IMR-90 (cell line): ENCODE measurements around the gene RAD51B. TPM values are rescaled to one million over a fixed set of nuclear protein-coding genes. Genes with fewer than 3 reads are reported as not detected.

Experiments
- ATAC-seq: fragments of 200-7000 bp; cut with Tn5 transposase; 2 replicates; pipeline ENCODE4 v1.9.1; 2020; ENCODE audit warnings: low read depth, mild to moderate bottlenecking, moderate library complexity
- BruUV-seq: library from RNA; stranded (reverse); fragments of 400-500 nt; replicated peaks from 2 replicates; lab custom pipeline; 2021; lab: Mats Ljungman, UMichigan
- CTCF ChIA-PET: fragments of 300-600 bp; formaldehyde crosslinking; extraction: SDS; loops from one replicate; lab custom pipeline; 2021; ENCODE audit warnings: antibody characterized with exemption; lab: Yijun Ruan, JAX
- POLR2A ChIA-PET: fragments of 300-600 bp; sonication (Branson Sonifier 250); formaldehyde crosslinking; loops from one replicate; lab custom pipeline; 2022; ENCODE audit warnings: antibody characterized with exemption; ENCODE audit not compliant: unreplicated experiment; lab: Charles Lee
- DNase-seq: peaks from one replicate; pipeline ENCODE4 v3.0.0; 2013
- H2AFZ ChIP-seq: replicated peaks from 2 replicates; pipeline ENCODE3; 2013; ENCODE audit warnings: low read length, mild to moderate bottlenecking; ENCODE audit not compliant: poor library complexity
- H2AK5ac ChIP-seq: 2 replicates; pipeline ENCODE4 v1.6.1; 2013; ENCODE audit warnings: low read depth, low read length, inconsistent platforms
- H2AK9ac ChIP-seq: replicated peaks from 2 replicates; pipeline ENCODE3; 2013; ENCODE audit warnings: mild to moderate bottlenecking, low read depth, low read length, moderate library complexity; ENCODE audit not compliant: poor library complexity
- H2BK120ac ChIP-seq: 2 replicates; pipeline ENCODE4 v1.6.1; 2013; ENCODE audit warnings: low read depth, low read length, inconsistent platforms
- H2BK15ac ChIP-seq: 3 replicates; pipeline ENCODE4 v1.6.1; 2013; ENCODE audit warnings: low read depth, low read length, inconsistent platforms
- H2BK20ac ChIP-seq: 2 replicates; pipeline ENCODE4 v1.6.1; 2013; ENCODE audit warnings: low read depth, mild to moderate bottlenecking, inconsistent platforms, low read length, moderate library complexity
- H2BK5ac ChIP-seq: 2 replicates; pipeline ENCODE4 v1.6.1; 2013; ENCODE audit warnings: mild to moderate bottlenecking, low read depth, low read length, inconsistent platforms; ENCODE audit not compliant: poor library complexity, severe bottlenecking
- H3K14ac ChIP-seq: replicated peaks from 2 replicates; pipeline ENCODE4 v1.6.1; 2013; ENCODE audit warnings: low read depth, low read length, inconsistent platforms
- H3K18ac ChIP-seq: 2 replicates; pipeline ENCODE4 v1.6.1; 2013; ENCODE audit warnings: low read depth, low read length, control low read depth
- H3K23ac ChIP-seq: 2 replicates; pipeline ENCODE4 v1.6.1; 2013; ENCODE audit warnings: low read depth, low read length, inconsistent platforms
- H3K27ac ChIP-seq: 2 replicates; pipeline ENCODE4 v1.5.1; 2013; ENCODE audit warnings: mild to moderate bottlenecking, control low read depth, low read length; ENCODE audit not compliant: insufficient read depth
- H3K27me3 ChIP-seq: 2 replicates; pipeline ENCODE4 v1.6.1; 2013; ENCODE audit warnings: low read length; ENCODE audit not compliant: control insufficient read depth, insufficient read depth
- H3K36me3 ChIP-seq: 2 replicates; pipeline ENCODE4 v1.6.1; 2013; ENCODE audit warnings: low read length, mixed read lengths; ENCODE audit not compliant: control insufficient read depth, insufficient read depth
- H3K4ac ChIP-seq: 2 replicates; pipeline ENCODE4 v1.6.1; 2013; ENCODE audit warnings: low read depth, low read length, inconsistent platforms
- H3K4me1 ChIP-seq: 2 replicates; pipeline ENCODE4 v1.6.1; 2013; ENCODE audit warnings: low read length, mixed read lengths; ENCODE audit not compliant: control insufficient read depth, insufficient read depth
- H3K4me2 ChIP-seq: 2 replicates; pipeline ENCODE4 v1.6.1; 2013; ENCODE audit warnings: low read depth, mild to moderate bottlenecking, control low read depth, low read length, moderate library complexity
- H3K4me3 ChIP-seq: 2 replicates; pipeline ENCODE4 v1.5.1; 2013; ENCODE audit warnings: low read depth, mild to moderate bottlenecking, control low read depth, low read length, moderate library complexity; ENCODE audit not compliant: insufficient read depth
- H3K56ac ChIP-seq: 2 replicates; pipeline ENCODE4 v1.6.1; 2013; ENCODE audit warnings: low read length, inconsistent platforms; ENCODE audit not compliant: insufficient read depth; ENCODE audit errors: extremely low read depth
- H3K79me1 ChIP-seq, 2 experiments: 2 replicates each; pipeline ENCODE4 v1.6.1; 2013; ENCODE audit warnings: low read length in 2 of 2, inconsistent platforms in 1 of 2, low read depth in 1 of 2
- H3K9ac ChIP-seq: 2 replicates; pipeline ENCODE4 v1.6.1; 2013; ENCODE audit warnings: low read depth, low read length, control low read depth
- H3K9me1 ChIP-seq: 2 replicates; pipeline ENCODE4 v1.6.1; 2013; ENCODE audit warnings: low read length, inconsistent platforms; ENCODE audit not compliant: insufficient read depth
- H3K9me3 ChIP-seq: 2 replicates; pipeline ENCODE4 v1.6.1; 2013; ENCODE audit warnings: low read length; ENCODE audit not compliant: control insufficient read depth, insufficient read depth
- H4K20me1 ChIP-seq: 2 replicates; pipeline ENCODE4 v1.6.1; 2013; ENCODE audit warnings: low read length, inconsistent platforms; ENCODE audit not compliant: insufficient read depth
- H4K5ac ChIP-seq: 2 replicates; pipeline ENCODE4 v1.6.1; 2013; ENCODE audit warnings: mild to moderate bottlenecking, low read depth, low read length, control low read depth
- H4K8ac ChIP-seq, 2 experiments: 2 replicates each; pipeline ENCODE4 v1.6.1; 2013; ENCODE audit warnings: low read depth in 2 of 2, low read length in 2 of 2, control low read depth in 1 of 2, inconsistent platforms in 1 of 2
- H4K91ac ChIP-seq: 2 replicates; pipeline ENCODE4 v1.6.1; 2013; ENCODE audit warnings: low read depth, low read length, inconsistent platforms; ENCODE audit not compliant: insufficient read depth
- WGBS, 2 experiments: methylation state at CpG; one replicate each; pipeline versions ENCODE4 v1.1.5 to v1.1.7; 2013; ENCODE audit warnings: missing lambda C conversion rate in 2 of 2; ENCODE audit not compliant: insufficient read length in 1 of 2; ENCODE audit errors: extremely low coverage in 2 of 2; 5-methylcytosine and 5-hydroxymethylcytosine counted together
- dilution Hi-C: fragments of 300-500 bp; cut with HindIII; formaldehyde crosslinking; loops from one replicate; pipeline ENCODE4 v1.14.3; 2018; ENCODE audit warnings: low sequenced_read_pairs; ENCODE audit not compliant: unreplicated experiment
- in situ Hi-C: fragments of 300-500 bp; cut with MboI; formaldehyde crosslinking; loops from 3 replicates; pipeline ENCODE4 v1.14.3; 2019; ENCODE audit warnings: low sequenced_read_pairs, inconsistent platforms, mixed read lengths
- intact Hi-C: fragments of 100-400 bp; cut with micrococcal nuclease; formaldehyde crosslinking; loops from 2 replicates; pipeline ENCODE4 v1.10.0; 2022
- polyA plus RNA-seq, 3 experiments: library from polyadenylated mRNA; depleted of rRNA; stranded (reverse); fragments of >200 nt; gene quantifications; 2 replicates each; pipeline ENCODE4 v1.2.3, GENCODE V29; 2012; ENCODE audit warnings: low replicate concordance in 1 of 3
- total RNA-seq: library from RNA; depleted of rRNA; stranded (reverse); fragments of >200 nt; gene quantifications from 2 replicates; pipeline ENCODE4 v1.2.3, GENCODE V29; 2012
- TF ChIP-seq, protein P1 (sequence below): conservative IDR thresholded peaks from 2 replicates; pipeline ENCODE4 v1.5.1; 2012; ENCODE audit warnings: mild to moderate bottlenecking, low read depth, low read length, improper control_type of control experiment

Gene RAD51B
- total and polyA plus RNA-seq, 2 of the 4 experiments (the other 2 are of a cell fraction), result 5.1 to 18.8 TPM

DNA sequence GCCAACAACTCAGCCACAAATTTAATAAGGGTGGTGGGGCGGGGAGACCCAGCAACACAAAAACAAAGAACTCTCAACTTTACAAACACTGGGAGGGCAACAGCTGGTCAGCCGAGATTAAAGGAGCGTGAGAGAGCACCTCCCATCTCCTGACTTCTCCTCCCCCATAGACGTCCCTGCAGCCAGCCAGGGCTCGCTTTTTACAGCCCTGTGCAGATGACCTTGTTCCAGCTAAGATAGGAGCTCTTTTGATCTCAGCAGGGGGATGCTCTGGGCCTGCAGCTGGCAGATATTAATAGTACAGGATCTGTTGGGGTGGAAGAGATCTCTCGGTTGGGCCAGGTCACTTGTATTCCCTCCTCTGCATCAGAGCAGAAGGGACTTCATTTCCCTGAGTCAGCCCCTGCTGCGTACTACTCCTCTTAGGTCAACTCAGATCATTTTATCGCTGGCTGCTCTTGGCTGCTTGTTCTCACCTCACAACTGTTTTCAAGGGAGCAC is 475.8 kb downstream of the RAD51B start:
- CTCF ChIA-PET, result no interaction called here
- dilution Hi-C loops, result no loop called here
- Histone ChIP-seq H3K36me3 (no peaks in the 10 kb centered on the region), H2AK5ac (no peak overlapping the region), H3K23ac (no peak overlapping the region), H3K18ac (no peak overlapping the region), H3K9me1 (no peaks in the 10 kb centered on the region), H2AK9ac (no peak overlapping the region), H3K27ac (no peak overlapping the region), H3K4ac (no peak overlapping the region), H2BK20ac (no peak overlapping the region), H3K4me2 (no peak overlapping the region), H4K91ac (no peak overlapping the region), H3K9me3 (no peaks in the 10 kb centered on the region), H4K8ac (no peak overlapping the region), H3K4me3 (no peak overlapping the region), H3K14ac (no peak overlapping the region), H2BK15ac (no peak overlapping the region), H3K4me1 (no peaks in the 10 kb centered on the region; the same call in 1 of the 2 replicates), H3K56ac (no peak overlapping the region), H2BK5ac (no peak overlapping the region), H4K20me1 (no peaks in the 10 kb centered on the region), H3K27me3 (no peaks in the 10 kb centered on the region), H4K5ac (no peak overlapping the region), H3K9ac (no peak overlapping the region), H2AFZ (no peak overlapping the region), H2BK120ac (no peak overlapping the region), H3K79me1 (no peaks in the 10 kb centered on the region)
- WGBS, 2 experiments, result 82% methylated on average over 2 of the region's 8 CpGs; no CpG with 5 or more reads in 1 of the 2 experiments
- no peak for ATAC-seq
- no peak for DNase-seq
- in situ Hi-C loops, result no loop called here
- TF ChIP-seq, protein P1, sequence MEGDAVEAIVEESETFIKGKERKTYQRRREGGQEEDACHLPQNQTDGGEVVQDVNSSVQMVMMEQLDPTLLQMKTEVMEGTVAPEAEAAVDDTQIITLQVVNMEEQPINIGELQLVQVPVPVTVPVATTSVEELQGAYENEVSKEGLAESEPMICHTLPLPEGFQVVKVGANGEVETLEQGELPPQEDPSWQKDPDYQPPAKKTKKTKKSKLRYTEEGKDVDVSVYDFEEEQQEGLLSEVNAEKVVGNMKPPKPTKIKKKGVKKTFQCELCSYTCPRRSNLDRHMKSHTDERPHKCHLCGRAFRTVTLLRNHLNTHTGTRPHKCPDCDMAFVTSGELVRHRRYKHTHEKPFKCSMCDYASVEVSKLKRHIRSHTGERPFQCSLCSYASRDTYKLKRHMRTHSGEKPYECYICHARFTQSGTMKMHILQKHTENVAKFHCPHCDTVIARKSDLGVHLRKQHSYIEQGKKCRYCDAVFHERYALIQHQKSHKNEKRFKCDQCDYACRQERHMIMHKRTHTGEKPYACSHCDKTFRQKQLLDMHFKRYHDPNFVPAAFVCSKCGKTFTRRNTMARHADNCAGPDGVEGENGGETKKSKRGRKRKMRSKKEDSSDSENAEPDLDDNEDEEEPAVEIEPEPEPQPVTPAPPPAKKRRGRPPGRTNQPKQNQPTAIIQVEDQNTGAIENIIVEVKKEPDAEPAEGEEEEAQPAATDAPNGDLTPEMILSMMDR, result no peak
- POLR2A ChIA-PET, result no interaction called here
- intact Hi-C loops, result no loop called here
- no TSS peak for BruUV-seq
